Measurements from ENCODE around the gene RTP5.

DNA sequence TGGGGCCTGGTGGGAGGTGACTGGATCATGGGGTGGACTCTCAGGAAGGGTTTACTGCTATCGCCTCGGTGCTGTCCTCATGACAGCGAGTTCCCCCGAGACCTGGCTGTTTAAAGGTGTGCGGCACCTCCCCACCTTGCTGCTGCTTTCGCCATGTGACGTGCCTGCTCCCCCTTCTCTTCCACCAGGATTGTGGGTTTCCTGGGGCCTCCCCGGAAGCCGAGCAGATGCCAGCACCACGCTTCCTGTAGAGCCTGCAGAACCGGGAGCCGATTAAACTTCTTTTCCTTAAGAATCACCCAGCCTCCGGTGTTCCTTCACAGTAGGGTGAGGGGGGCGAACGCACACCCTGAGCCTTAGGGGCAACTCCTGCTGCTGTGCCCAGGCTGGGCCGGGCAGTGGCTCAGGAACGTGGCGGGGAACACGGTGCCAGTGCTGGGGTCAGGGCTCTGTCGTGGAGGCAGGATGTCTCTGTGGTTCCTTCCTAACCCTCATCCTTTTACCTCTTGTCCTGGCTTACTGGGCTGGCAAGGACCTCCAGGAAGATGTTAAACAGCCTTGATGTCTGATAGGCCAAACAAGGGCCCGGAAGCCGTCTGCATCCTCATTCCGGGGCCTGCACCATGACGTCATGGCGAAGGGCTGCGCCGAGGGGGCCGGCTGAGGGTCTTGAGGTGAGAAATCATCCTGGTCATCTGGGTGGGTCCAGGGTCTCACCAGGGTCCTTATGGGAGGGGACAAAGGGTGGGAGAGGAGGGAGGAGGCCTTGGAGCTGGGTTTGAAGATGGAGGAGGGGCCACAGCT, 47.9 kb upstream of the RTP5 start:
- TF ChIP-seq, protein P1, sequence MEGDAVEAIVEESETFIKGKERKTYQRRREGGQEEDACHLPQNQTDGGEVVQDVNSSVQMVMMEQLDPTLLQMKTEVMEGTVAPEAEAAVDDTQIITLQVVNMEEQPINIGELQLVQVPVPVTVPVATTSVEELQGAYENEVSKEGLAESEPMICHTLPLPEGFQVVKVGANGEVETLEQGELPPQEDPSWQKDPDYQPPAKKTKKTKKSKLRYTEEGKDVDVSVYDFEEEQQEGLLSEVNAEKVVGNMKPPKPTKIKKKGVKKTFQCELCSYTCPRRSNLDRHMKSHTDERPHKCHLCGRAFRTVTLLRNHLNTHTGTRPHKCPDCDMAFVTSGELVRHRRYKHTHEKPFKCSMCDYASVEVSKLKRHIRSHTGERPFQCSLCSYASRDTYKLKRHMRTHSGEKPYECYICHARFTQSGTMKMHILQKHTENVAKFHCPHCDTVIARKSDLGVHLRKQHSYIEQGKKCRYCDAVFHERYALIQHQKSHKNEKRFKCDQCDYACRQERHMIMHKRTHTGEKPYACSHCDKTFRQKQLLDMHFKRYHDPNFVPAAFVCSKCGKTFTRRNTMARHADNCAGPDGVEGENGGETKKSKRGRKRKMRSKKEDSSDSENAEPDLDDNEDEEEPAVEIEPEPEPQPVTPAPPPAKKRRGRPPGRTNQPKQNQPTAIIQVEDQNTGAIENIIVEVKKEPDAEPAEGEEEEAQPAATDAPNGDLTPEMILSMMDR (conservative IDR thresholded peaks at IDR 0.05; ENCODE audit: low read length) = no peak
- TF ChIP-seq EZH2phosphoT487 (IDR thresholded peaks at IDR 0.05; ENCODE audit: borderline replicate concordance) = no peak

Measured in Loucy (cell line).